Muscle layer of colon (tissue), 2 donors: Measurements from ENCODE around the gene FGF4.

ENCODE experiments used
- H3K27ac ChIP-seq: one replicate; pipeline ENCODE4 v1.7.0; 2013; ENCODE audit warnings: low read depth, mild to moderate bottlenecking, low read length, moderate library complexity
- H3K27me3 ChIP-seq, 2 donors: one replicate each; pipeline ENCODE4 v1.7.0; 2013; ENCODE audit warnings: low read length in 2 of 2, mild to moderate bottlenecking in 2 of 2; ENCODE audit not compliant: insufficient read depth in 2 of 2, control insufficient read depth in 1 of 2
- H3K36me3 ChIP-seq: one replicate; pipeline ENCODE4 v1.7.0; 2013; ENCODE audit warnings: mild to moderate bottlenecking, low read length; ENCODE audit not compliant: insufficient read depth
- H3K4me1 ChIP-seq: one replicate; pipeline ENCODE4 v1.7.0; 2013; ENCODE audit warnings: mild to moderate bottlenecking, low read length; ENCODE audit not compliant: insufficient read depth
- H3K4me3 ChIP-seq, 2 donors: one replicate each; pipeline ENCODE4 v1.7.0; 2013; ENCODE audit warnings: low read length in 2 of 2, low read depth in 1 of 2, mild to moderate bottlenecking in 1 of 2, moderate library complexity in 1 of 2
- H3K9ac ChIP-seq: one replicate; pipeline ENCODE4 v1.7.0; 2013; ENCODE audit warnings: low read length
- H3K9me3 ChIP-seq: one replicate; pipeline ENCODE4 v1.7.0; 2013; ENCODE audit warnings: mild to moderate bottlenecking, low read length
- donor health status: abdominal sarcoma.
- donor health status: Adenocarcinoma of cecum.

The FGF4 gene

DNA sequence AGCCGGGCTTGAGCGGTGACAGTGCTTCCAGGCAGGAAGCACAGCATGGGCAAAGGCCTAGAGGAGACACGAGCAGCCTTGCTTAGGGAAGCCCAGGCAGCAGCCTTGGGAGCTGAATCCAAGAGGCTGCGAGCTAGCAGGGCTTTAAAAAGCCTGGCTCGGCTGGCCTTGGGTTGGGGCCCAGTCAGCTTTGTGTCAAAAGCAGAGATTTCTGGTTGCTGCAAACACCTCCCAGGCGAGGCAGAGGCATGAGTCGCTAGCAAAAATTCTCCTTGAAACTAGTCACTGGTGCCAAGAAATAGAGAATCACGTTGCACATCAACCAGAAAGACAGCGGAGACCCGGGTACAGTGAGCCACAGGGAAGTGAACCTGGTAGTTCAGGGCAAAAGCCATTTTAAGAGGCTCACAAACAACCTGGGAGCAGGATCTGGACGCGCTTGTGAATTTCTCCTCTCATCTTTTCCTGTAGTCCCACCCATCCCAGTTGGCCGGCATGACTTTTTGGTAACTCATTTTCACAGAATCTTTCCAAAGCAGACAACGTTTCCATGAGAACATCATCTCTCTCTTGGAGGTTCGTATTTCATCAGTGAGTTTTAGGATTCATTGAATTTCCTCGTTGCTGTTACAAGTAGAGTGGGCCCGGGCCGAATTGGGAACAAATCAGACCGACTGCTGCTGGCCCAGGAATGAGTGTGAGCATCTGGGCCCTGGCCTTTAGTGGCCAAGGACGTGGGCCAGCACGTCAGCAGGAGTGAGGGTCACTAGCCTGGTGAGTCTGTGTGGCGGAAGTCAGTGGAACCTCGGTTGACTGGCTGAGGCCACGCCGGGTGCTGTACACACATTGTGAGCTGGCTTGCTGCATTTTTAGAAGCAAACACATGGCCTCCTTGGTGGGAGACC is 16.4 kb upstream of the FGF4 start:
- Histone ChIP-seq H3K4me1 (peaks cover 7% of the 10 kb centered on the region), H3K27ac (peak overlapping the region; percentile 68), H3K4me3 (no peak overlapping the region), H3K27me3 (no peaks in the 10 kb centered on the region), H3K9ac (no peak overlapping the region), H3K36me3 (no peaks in the 10 kb centered on the region), H3K9me3 (no peaks in the 10 kb centered on the region)

GRCh38 chr11:69788956-69789355 is 13.8 kb upstream of the FGF4 start:
- Histone ChIP-seq H3K4me3 (no peak overlapping the region), H3K27ac (no peak overlapping the region), H3K9ac (no peak overlapping the region), H3K27me3 (no peaks in the 10 kb centered on the region), H3K9me3 (no peaks in the 10 kb centered on the region), H3K4me1 (peaks cover 7% of the 10 kb centered on the region), H3K36me3 (no peaks in the 10 kb centered on the region)

GRCh38 chr11:69787906-69788305 is 12.8 kb upstream of the FGF4 start:
- H3K36me3 ChIP-seq, result no peaks in the 10 kb centered on the region
- no peaks in the 10 kb centered on the region for H3K27me3 ChIP-seq
- no peak overlapping the region for H3K9ac ChIP-seq
- no peak overlapping the region for H3K27ac ChIP-seq
- H3K4me3 ChIP-seq, result no peak overlapping the region
- peaks cover 7% of the 10 kb centered on the region for H3K4me1 ChIP-seq
- no peaks in the 10 kb centered on the region for H3K9me3 ChIP-seq

- Histone ChIP-seq H3K4me3 (no peak overlapping the region), H3K36me3 (no peaks in the 10 kb centered on the region), H3K27ac (no peak overlapping the region), H3K9ac (no peak overlapping the region), H3K27me3 (no peaks in the 10 kb centered on the region), H3K9me3 (no peaks in the 10 kb centered on the region), H3K4me1 (peaks cover 7% of the 10 kb centered on the region)
Observed at GRCh38 chr11:69787457-69787856, 12.3 kb upstream of the FGF4 start.

- Histone ChIP-seq H3K36me3 (no peaks in the 10 kb centered on the region), H3K27me3 (peaks cover 0 to 7% of the 10 kb centered on the region in 2 donors), H3K4me3 (no peak overlapping the region), H3K9me3 (no peaks in the 10 kb centered on the region), H3K27ac (no peak overlapping the region), H3K9ac (no peak overlapping the region), H3K4me1 (no peaks in the 10 kb centered on the region)
Observed at GRCh38 chr11:69781241-69781640, 6.1 kb upstream of the FGF4 start.

DNA sequence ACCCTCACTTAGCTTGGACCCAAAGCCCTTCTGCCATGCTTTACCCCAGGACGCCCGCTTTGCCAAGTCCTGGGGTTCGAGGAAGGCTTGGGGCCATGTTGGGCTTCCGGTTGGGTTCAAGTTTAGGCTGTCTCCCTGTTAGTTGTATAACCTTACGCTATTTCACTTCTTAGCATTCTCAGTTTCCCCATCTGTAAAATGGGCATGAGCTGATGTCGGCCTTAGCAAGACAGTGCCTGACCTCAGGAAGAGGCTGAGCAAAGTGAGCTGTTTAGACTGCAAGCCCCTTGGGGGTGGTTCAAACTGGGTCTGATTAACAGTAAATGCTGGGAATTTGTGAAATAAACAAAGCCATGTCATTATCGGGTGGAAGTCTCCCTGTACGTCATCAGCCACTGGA is 3.2 kb upstream of the FGF4 start:
- Histone ChIP-seq H3K4me1 (no peaks in the 10 kb centered on the region), H3K27me3 (peaks cover 0 to 35% of the 10 kb centered on the region in 2 donors), H3K9ac (no peak overlapping the region), H3K4me3 (no peak overlapping the region), H3K27ac (no peak overlapping the region), H3K9me3 (no peaks in the 10 kb centered on the region), H3K36me3 (no peaks in the 10 kb centered on the region)

- H3K4me1 ChIP-seq, result no peaks in the 10 kb centered on the region
- no peaks in the 10 kb centered on the region for H3K9me3 ChIP-seq
- H3K9ac ChIP-seq, result no peak overlapping the region
- H3K27ac ChIP-seq, result no peak overlapping the region
- peaks cover 0 to 44% of the 10 kb centered on the region in 2 donors for H3K27me3 ChIP-seq
- no peaks in the 10 kb centered on the region for H3K36me3 ChIP-seq
- H3K4me3 ChIP-seq, result no peak overlapping the region
Observed at GRCh38 chr11:69774354-69775162, 583 bp downstream of the FGF4 start.

GRCh38 chr11:69773626-69774353 is 1.4 kb downstream of the FGF4 start:
- Histone ChIP-seq H3K27me3 (peaks cover 0 to 44% of the 10 kb centered on the region in 2 donors), H3K9ac (no peak overlapping the region), H3K27ac (no peak overlapping the region), H3K9me3 (no peaks in the 10 kb centered on the region), H3K36me3 (no peaks in the 10 kb centered on the region), H3K4me1 (no peaks in the 10 kb centered on the region), H3K4me3 (no peak overlapping the region)

DNA sequence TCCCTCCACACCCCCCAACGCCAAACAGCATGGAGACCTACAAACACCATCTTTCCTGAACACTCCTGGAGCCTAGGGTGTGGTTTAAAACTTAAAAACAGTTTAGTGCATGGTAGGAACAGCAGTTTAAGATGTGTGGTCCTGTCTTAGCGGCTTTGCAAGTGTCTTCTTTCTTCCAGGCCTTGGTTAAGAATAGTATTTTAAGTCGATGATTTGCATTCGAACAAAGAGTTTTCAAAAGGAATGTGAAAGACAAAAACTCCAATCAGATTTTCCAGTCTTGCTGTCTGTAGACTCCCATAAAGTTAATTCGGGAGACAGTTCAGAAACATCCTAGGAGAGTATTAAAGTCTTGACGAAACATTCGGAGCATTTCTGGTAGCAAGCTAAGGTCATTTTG is 3.7 kb downstream of the FGF4 start:
- H3K27me3 ChIP-seq, result peaks cover 0 to 39% of the 10 kb centered on the region in 2 donors
- no peaks in the 10 kb centered on the region for H3K4me1 ChIP-seq
- no peaks in the 10 kb centered on the region for H3K9me3 ChIP-seq
- H3K9ac ChIP-seq, result no peak overlapping the region
- no peak overlapping the region for H3K4me3 ChIP-seq
- H3K36me3 ChIP-seq, result no peaks in the 10 kb centered on the region
- H3K27ac ChIP-seq, result no peak overlapping the region

GRCh38 chr11:69770540-69770939 is 4.6 kb downstream of the FGF4 start:
- Histone ChIP-seq H3K9me3 (no peaks in the 10 kb centered on the region), H3K36me3 (no peaks in the 10 kb centered on the region), H3K4me1 (no peaks in the 10 kb centered on the region), H3K4me3 (no peak overlapping the region), H3K27ac (no peak overlapping the region), H3K9ac (no peak overlapping the region), H3K27me3 (peaks cover 0 to 30% of the 10 kb centered on the region in 2 donors)

- H3K4me1 ChIP-seq, result no peaks in the 10 kb centered on the region
- no peak overlapping the region for H3K4me3 ChIP-seq
- H3K9ac ChIP-seq, result no peak overlapping the region
- no peaks in the 10 kb centered on the region for H3K27me3 ChIP-seq
- no peaks in the 10 kb centered on the region for H3K36me3 ChIP-seq
- no peak overlapping the region for H3K27ac ChIP-seq
- H3K9me3 ChIP-seq, result no peaks in the 10 kb centered on the region
Observed at GRCh38 chr11:69765498-69765995, 9.6 kb downstream of the FGF4 start.
